Measurements from ENCODE around the gene KCTD6. TPM values are rescaled to one million over a fixed set of nuclear protein-coding genes. Genes with fewer than 3 reads are reported as not detected.

Gene KCTD6
- total RNA-seq, 1 experiment from 2014 or later, result 12.0 TPM

DNA sequence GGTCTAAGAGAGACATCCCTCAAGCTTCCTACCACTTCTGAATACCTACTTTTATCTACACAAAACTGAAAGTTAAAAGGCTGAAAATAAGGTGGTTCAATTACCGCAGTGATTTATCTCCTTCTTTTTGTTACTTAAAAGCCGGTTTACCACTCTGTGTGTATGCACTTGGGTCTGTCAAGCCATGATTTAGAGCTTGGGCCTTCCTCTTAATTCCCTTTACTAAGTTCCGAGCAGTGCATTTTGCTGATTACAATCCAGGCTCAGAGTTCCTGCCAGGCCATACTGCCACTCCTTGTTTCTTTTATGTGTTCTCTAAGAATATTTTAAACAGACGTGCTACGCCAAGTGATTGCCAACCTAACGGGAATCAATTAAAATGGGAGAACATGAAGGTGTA is 16.5 kb downstream of the KCTD6 start:
- Histone ChIP-seq H3K27ac (ENCODE audit: low read depth, low read length) (no peak overlapping the region), H3K9me3 (ENCODE audit: control insufficient read depth in 1 of 2, insufficient read depth in 1 of 2, low read depth in 1 of 2, low read length in 2 of 2) (no peaks in the 10 kb centered on the region), H3K9ac (ENCODE audit: low read length) (no peak overlapping the region), H3K36me3 (ENCODE audit: control insufficient read depth in 1 of 2, insufficient read depth in 2 of 2, low read length in 2 of 2) (no peaks in the 10 kb centered on the region), H3K9me2 (ENCODE audit: insufficient read depth) (no peaks in the 10 kb centered on the region), H4K20me1 (ENCODE audit: insufficient read depth) (no peaks in the 10 kb centered on the region), H3K4me2 (ENCODE audit: low read length) (no peak overlapping the region), H3K27me3 (ENCODE audit: insufficient read depth, low read length) (no peaks in the 10 kb centered on the region), H2AFZ (ENCODE audit: low read depth, low read length, poor library complexity, severe bottlenecking) (no peak overlapping the region), H3K4me1 (ENCODE audit: control insufficient read depth in 1 of 2, insufficient read depth in 2 of 2, low read length in 2 of 2) (no peaks in the 10 kb centered on the region), H3K4me3 (replicated peaks in 1 of 2; ENCODE audit: low read depth in 1 of 2, low read length in 2 of 2) (no peak overlapping the region), H3K79me2 (ENCODE audit: insufficient read depth, low read length) (peaks cover 4% of the 10 kb centered on the region; the same call in 1 of the 2 replicates)
- ChIA-PET CTCF (no interaction called here), RAD21 (ENCODE audit: low non-redundant PET in 1 of 2, low total read pairs in 2 of 2, uncharacterized antibody in 2 of 2, unreplicated experiment in 2 of 2) (no interaction called here), POLR2A (no interaction called here)
- intact Hi-C loops (cut with micrococcal nuclease), result no loop called here
- DNase-seq (ENCODE audit: low read depth, low spot score) (no peak), ATAC-seq (no peak)
- BruUV-seq (replicated peaks), result no TSS peak
- TF ChIP-seq ELF1 (IDR thresholded peaks at IDR 0.05; ENCODE audit: borderline replicate concordance, low read depth), result no peak
- TF ChIP-seq EZH2phosphoT487 (IDR thresholded peaks at IDR 0.05; ENCODE audit: borderline replicate concordance), result no peak
- no peak for TF ChIP-seq FOSL1 (IDR thresholded peaks at IDR 0.05; ENCODE audit: low read depth)
- TF ChIP-seq, protein P1, sequence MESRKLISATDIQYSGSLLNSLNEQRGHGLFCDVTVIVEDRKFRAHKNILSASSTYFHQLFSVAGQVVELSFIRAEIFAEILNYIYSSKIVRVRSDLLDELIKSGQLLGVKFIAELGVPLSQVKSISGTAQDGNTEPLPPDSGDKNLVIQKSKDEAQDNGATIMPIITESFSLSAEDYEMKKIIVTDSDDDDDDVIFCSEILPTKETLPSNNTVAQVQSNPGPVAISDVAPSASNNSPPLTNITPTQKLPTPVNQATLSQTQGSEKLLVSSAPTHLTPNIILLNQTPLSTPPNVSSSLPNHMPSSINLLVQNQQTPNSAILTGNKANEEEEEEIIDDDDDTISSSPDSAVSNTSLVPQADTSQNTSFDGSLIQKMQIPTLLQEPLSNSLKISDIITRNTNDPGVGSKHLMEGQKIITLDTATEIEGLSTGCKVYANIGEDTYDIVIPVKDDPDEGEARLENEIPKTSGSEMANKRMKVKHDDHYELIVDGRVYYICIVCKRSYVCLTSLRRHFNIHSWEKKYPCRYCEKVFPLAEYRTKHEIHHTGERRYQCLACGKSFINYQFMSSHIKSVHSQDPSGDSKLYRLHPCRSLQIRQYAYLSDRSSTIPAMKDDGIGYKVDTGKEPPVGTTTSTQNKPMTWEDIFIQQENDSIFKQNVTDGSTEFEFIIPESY (IDR thresholded peaks at IDR 0.05; ENCODE audit: extremely low read depth, insufficient replicate concordance, low read length), result no peak
- no peak for TF ChIP-seq CBX3 (IDR thresholded peaks at IDR 0.05; ENCODE audit: low read depth)
- no peak for TF ChIP-seq POLR2A (IDR thresholded peaks at IDR 0.05; ENCODE audit: borderline replicate concordance, extremely low read depth, insufficient read depth, insufficient read length)
- TF ChIP-seq YY1 (IDR thresholded peaks at IDR 0.05; ENCODE audit: extremely low read depth, insufficient replicate concordance, low read depth, low read length), result no peak
- no peak for TF ChIP-seq EZH2 (IDR thresholded peaks at IDR 0.05)
- TF ChIP-seq ZFX (IDR thresholded peaks at IDR 0.05), result no peak
- TF ChIP-seq JUND (IDR thresholded peaks at IDR 0.05), result no peak
- no peak for TF ChIP-seq CEBPB (IDR thresholded peaks at IDR 0.05; ENCODE audit: low read depth)
- no peak for TF ChIP-seq SP1 (IDR thresholded peaks at IDR 0.05; ENCODE audit: low read depth)
- TF ChIP-seq SIN3A (IDR thresholded peaks at IDR 0.05; ENCODE audit: low read depth), result no peak
- no peak for TF ChIP-seq ZNF274 (IDR thresholded peaks at IDR 0.05; ENCODE audit: low read depth, low read length)
- TF ChIP-seq POLR2AphosphoS5 (IDR thresholded peaks at IDR 0.05; ENCODE audit: low read depth, low read length), result no peak
- no peak for TF ChIP-seq SRF (IDR thresholded peaks at IDR 0.05; ENCODE audit: low read depth)
- no peak for TF ChIP-seq TCF7L2 (IDR thresholded peaks at IDR 0.05; ENCODE audit: borderline replicate concordance, extremely low read depth, insufficient read depth, insufficient read length)
- no peak for TF ChIP-seq RAD21 (IDR thresholded peaks at IDR 0.05; ENCODE audit: low read depth)
